KMS-11 (cell line): ENCODE measurements around the gene TXNDC12.
A peak's percentile ranks its signal among the peaks of the same experiment; 100 is the strongest.

ENCODE experiments used
- H2AFZ ChIP-seq: fragments of 200-600 bp; sonication (generic); 2 replicates; pipeline ENCODE4 v1.6.1; 2016; ENCODE audit warnings: antibody characterized with exemption, mixed run types, low read depth
- H3K27ac ChIP-seq: fragments of 200-600 bp; sonication (generic); 2 replicates; pipeline ENCODE4 v1.6.1; 2016; ENCODE audit warnings: mild to moderate bottlenecking, mixed run types
- H3K27me3 ChIP-seq: fragments of 200-600 bp; sonication (generic); 2 replicates; pipeline ENCODE4 v1.6.1; 2017; ENCODE audit warnings: mild to moderate bottlenecking, low read depth, mixed run types, moderate library complexity; ENCODE audit not compliant: insufficient read depth
- H3K36me3 ChIP-seq: fragments of 200-600 bp; sonication (generic); 2 replicates; pipeline ENCODE4 v1.6.1; 2017; ENCODE audit warnings: mild to moderate bottlenecking, mixed run types; ENCODE audit not compliant: insufficient read depth
- H3K4me1 ChIP-seq: fragments of 200-600 bp; sonication (generic); 2 replicates; pipeline ENCODE4 v1.6.1; 2016; ENCODE audit warnings: mild to moderate bottlenecking, low read depth, mixed run types; ENCODE audit not compliant: poor library complexity, severe bottlenecking
- H3K4me2 ChIP-seq: fragments of 200-600 bp; sonication (generic); 2 replicates; pipeline ENCODE4 v1.7.0; 2016; ENCODE audit warnings: mild to moderate bottlenecking, mixed run types
- H3K4me3 ChIP-seq: fragments of 200-600 bp; sonication (generic); IDR thresholded peaks from 2 replicates; pipeline ENCODE4 v1.6.1; 2017; ENCODE audit warnings: low read depth, low read length, mixed read lengths; ENCODE audit not compliant: insufficient read depth
- H3K79me2 ChIP-seq: fragments of 200-600 bp; sonication (generic); 2 replicates; pipeline ENCODE4 v1.6.1; 2016; ENCODE audit warnings: low read depth, mixed run types; ENCODE audit not compliant: insufficient read depth
- H3K9ac ChIP-seq: fragments of 200-600 bp; sonication (generic); 2 replicates; pipeline ENCODE4 v1.6.1; 2016; ENCODE audit warnings: mild to moderate bottlenecking, mixed run types
- H4K20me1 ChIP-seq: fragments of 200-600 bp; sonication (generic); 2 replicates; pipeline ENCODE4 v1.6.1; 2016; ENCODE audit warnings: mild to moderate bottlenecking, mixed run types; ENCODE audit not compliant: insufficient read depth
- TF ChIP-seq, protein P1 (sequence below): fragments of 200-600 bp; sonication (generic); conservative IDR thresholded peaks from 2 replicates; pipeline ENCODE4 v1.6.1; 2017; ENCODE audit warnings: low read depth, mild to moderate bottlenecking, antibody characterized with exemption, low read length, moderate library complexity, mixed read lengths

TXNDC12 gene

GRCh38 chr1:52041551-52042185 lies 13.3 kb downstream of the TXNDC12 start:
- Histone ChIP-seq H3K36me3 (no peaks in the 10 kb centered on the region), H3K79me2 (peaks cover 6% of the 10 kb centered on the region; the same call in 1 of the 2 replicates), H2AFZ (no peak overlapping the region), H3K9ac (no peak overlapping the region), H3K4me1 (no peaks in the 10 kb centered on the region), H3K4me3 (no peak overlapping the region), H3K27ac (no peak overlapping the region), H3K4me2 (no peak overlapping the region), H3K27me3 (no peaks in the 10 kb centered on the region), H4K20me1 (no peaks in the 10 kb centered on the region)
- TF ChIP-seq, protein P1, sequence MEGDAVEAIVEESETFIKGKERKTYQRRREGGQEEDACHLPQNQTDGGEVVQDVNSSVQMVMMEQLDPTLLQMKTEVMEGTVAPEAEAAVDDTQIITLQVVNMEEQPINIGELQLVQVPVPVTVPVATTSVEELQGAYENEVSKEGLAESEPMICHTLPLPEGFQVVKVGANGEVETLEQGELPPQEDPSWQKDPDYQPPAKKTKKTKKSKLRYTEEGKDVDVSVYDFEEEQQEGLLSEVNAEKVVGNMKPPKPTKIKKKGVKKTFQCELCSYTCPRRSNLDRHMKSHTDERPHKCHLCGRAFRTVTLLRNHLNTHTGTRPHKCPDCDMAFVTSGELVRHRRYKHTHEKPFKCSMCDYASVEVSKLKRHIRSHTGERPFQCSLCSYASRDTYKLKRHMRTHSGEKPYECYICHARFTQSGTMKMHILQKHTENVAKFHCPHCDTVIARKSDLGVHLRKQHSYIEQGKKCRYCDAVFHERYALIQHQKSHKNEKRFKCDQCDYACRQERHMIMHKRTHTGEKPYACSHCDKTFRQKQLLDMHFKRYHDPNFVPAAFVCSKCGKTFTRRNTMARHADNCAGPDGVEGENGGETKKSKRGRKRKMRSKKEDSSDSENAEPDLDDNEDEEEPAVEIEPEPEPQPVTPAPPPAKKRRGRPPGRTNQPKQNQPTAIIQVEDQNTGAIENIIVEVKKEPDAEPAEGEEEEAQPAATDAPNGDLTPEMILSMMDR = no peak

DNA sequence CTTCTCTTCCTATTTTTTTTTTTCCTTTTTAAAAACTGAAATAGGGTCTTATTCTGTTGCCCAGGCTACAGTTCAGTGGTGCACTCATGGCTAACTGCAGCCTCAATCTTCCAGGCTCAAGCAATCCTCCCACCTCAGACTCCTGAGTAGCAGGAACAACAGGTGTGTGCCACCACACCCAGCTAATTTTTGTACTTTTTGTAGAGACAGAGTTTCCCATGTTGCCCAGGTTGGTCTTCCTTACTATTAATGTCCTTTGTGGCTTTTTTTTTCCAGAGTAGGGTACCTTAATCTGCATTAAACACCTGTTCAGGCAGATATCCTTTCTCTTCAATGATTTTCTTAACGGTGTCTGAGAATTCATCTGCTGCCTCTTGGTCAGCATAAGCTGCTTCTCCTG lies 17.1 kb downstream of the TXNDC12 start:
- TF ChIP-seq, protein P1 = no peak
- Histone ChIP-seq H3K4me2 (no peak overlapping the region), H3K79me2 (peaks cover 6% of the 10 kb centered on the region), H2AFZ (no peak overlapping the region), H3K27ac (no peak overlapping the region), H3K27me3 (no peaks in the 10 kb centered on the region), H4K20me1 (no peaks in the 10 kb centered on the region), H3K9ac (no peak overlapping the region), H3K4me3 (no peak overlapping the region), H3K36me3 (no peaks in the 10 kb centered on the region), H3K4me1 (peaks cover 6% of the 10 kb centered on the region)

DNA sequence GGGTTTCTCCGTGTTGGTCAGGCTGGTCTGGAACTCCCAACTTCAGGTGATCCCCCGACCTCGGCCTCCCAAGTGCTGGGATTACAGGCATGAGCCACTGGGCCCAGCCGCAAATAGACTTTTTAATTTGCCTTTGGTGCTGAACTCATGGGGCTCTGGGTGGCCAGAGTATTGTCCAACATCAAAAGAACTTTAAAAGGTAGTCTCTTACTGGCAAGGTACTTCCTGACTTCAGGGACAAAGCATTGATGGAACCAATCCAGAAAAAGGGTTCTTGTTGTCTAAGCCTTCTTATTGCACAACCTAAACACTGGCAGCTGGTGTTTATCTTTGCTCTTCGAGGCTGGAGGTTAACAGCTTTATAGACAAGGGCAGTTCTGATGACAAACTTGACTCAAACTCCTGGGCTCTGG lies 17.6 kb downstream of the TXNDC12 start:
- Histone ChIP-seq H3K9ac (no peak overlapping the region), H3K79me2 (peaks cover 11% of the 10 kb centered on the region), H4K20me1 (no peaks in the 10 kb centered on the region), H3K4me2 (no peak overlapping the region), H2AFZ (no peak overlapping the region), H3K27ac (no peak overlapping the region), H3K4me1 (peaks cover 6% of the 10 kb centered on the region), H3K4me3 (no peak overlapping the region), H3K36me3 (no peaks in the 10 kb centered on the region), H3K27me3 (no peaks in the 10 kb centered on the region)
- TF ChIP-seq, protein P1 = no peak

GRCh38 chr1:52034050-52034384 lies 21.0 kb downstream of the TXNDC12 start:
- H3K27ac ChIP-seq = peak overlapping the region; percentile 76
- peak overlapping the region; percentile 85 for H3K4me2 ChIP-seq
- H3K27me3 ChIP-seq = no peaks in the 10 kb centered on the region
- peak overlapping the region; percentile 98 for H3K4me3 ChIP-seq
- H3K9ac ChIP-seq = peak overlapping the region; percentile 88; the same call in 1 of the 2 replicates
- H3K4me1 ChIP-seq = peaks cover 25% of the 10 kb centered on the region
- no peaks in the 10 kb centered on the region for H3K36me3 ChIP-seq
- H2AFZ ChIP-seq = peak overlapping the region; percentile 54
- TF ChIP-seq, protein P1 = no peak
- 0 out of 2 replicates have a peak, but pooled peaks cover 6% of the 10 kb centered on the region for H4K20me1 ChIP-seq
- peaks cover 42% of the 10 kb centered on the region for H3K79me2 ChIP-seq
